Glutamatergic neuron (in vitro differentiated cells): Measurements from ENCODE around the gene ECE1. TPM values are rescaled to one million over a fixed set of nuclear protein-coding genes. Genes with fewer than 3 reads are reported as not detected.

Experiments
- DNase-seq: peaks from one replicate; pipeline ENCODE4 v3.0.0; 2022
- H3K27ac Mint-ChIP-seq: one replicate; pipeline ENCODE4 v1.8.0; 2020; ENCODE audit warnings: mild to moderate bottlenecking, mixed read lengths, inconsistent platforms; ENCODE audit not compliant: unreplicated experiment
- H3K27me3 Mint-ChIP-seq: one replicate; pipeline ENCODE4 v1.8.0; 2020; ENCODE audit warnings: mild to moderate bottlenecking, moderate library complexity, mixed read lengths, inconsistent platforms; ENCODE audit not compliant: unreplicated experiment
- H3K36me3 Mint-ChIP-seq: one replicate; pipeline ENCODE4 v1.8.0; 2020; ENCODE audit warnings: mild to moderate bottlenecking, mixed read lengths, inconsistent platforms; ENCODE audit not compliant: unreplicated experiment
- H3K4me1 Mint-ChIP-seq: one replicate; pipeline ENCODE4 v1.8.0; 2020; ENCODE audit warnings: mild to moderate bottlenecking, low read depth, mixed read lengths, inconsistent platforms; ENCODE audit not compliant: unreplicated experiment
- H3K4me3 Mint-ChIP-seq: one replicate; pipeline ENCODE4 v1.8.0; 2020; ENCODE audit warnings: mild to moderate bottlenecking, mixed read lengths, inconsistent platforms; ENCODE audit not compliant: unreplicated experiment
- H3K9me3 Mint-ChIP-seq: one replicate; pipeline ENCODE4 v1.8.0; 2020; ENCODE audit warnings: mild to moderate bottlenecking, moderate library complexity, mixed read lengths, inconsistent platforms; ENCODE audit not compliant: unreplicated experiment
- CTCF ChIP-seq: fragments of 200-600 bp; sonication (generic); IDR thresholded peaks from one replicate; pipeline ENCODE4 v1.5.0; 2021; ENCODE audit not compliant: partially characterized antibody, unreplicated experiment
- total RNA-seq: library from RNA; stranded (reverse); fragmentation: NEBNext Ultra II Directional; extraction: Animal tissue kit (Norgen Biotek cat#: 25700); gene quantifications from one replicate; pipeline ENCODE4 v1.2.1, GENCODE V29; 2021; ENCODE audit not compliant: unreplicated experiment

Gene ECE1
- total RNA-seq, 1 donor from 2014 or later = 36.1 TPM

- Mint-ChIP-seq H3K9me3 (no peaks in the 10 kb centered on the region), H3K27me3 (peaks cover 1% of the 10 kb centered on the region), H3K4me1 (peaks cover 4% of the 10 kb centered on the region), H3K27ac (no peak overlapping the region), H3K4me3 (no peak overlapping the region), H3K36me3 (no peaks in the 10 kb centered on the region)
- no peak for DNase-seq
- no peak for TF ChIP-seq CTCF
Measured at GRCh38 chr1:21268281-21269239, 21.7 kb downstream of the ECE1 start.

- no peak overlapping the region for H3K27ac Mint-ChIP-seq
- peaks cover 4% of the 10 kb centered on the region for H3K4me1 Mint-ChIP-seq
Measured at GRCh38 chr1:21267191-21268077, 22.8 kb downstream of the ECE1 start.

GRCh38 chr1:21266119-21266774 lies 24.0 kb downstream of the ECE1 start:
- H3K36me3 Mint-ChIP-seq = no peaks in the 10 kb centered on the region
- TF ChIP-seq CTCF = no peak
- no peak overlapping the region for H3K27ac Mint-ChIP-seq
- H3K4me1 Mint-ChIP-seq = peaks cover 14% of the 10 kb centered on the region
- H3K27me3 Mint-ChIP-seq = peaks cover 2% of the 10 kb centered on the region
- DNase-seq = no peak
- no peak overlapping the region for H3K4me3 Mint-ChIP-seq
- H3K9me3 Mint-ChIP-seq = peaks cover 1% of the 10 kb centered on the region

More at GRCh38 chr1:21267191-21268077, 22.8 kb downstream of the ECE1 start:
- Mint-ChIP-seq H3K27me3 (no peaks in the 10 kb centered on the region), H3K9me3 (peaks cover 1% of the 10 kb centered on the region), H3K4me3 (no peak overlapping the region), H3K36me3 (no peaks in the 10 kb centered on the region)
- TF ChIP-seq CTCF = no peak
- DNase-seq = no peak

GRCh38 chr1:21265644-21266043 lies 24.6 kb downstream of the ECE1 start:
- no peak for TF ChIP-seq CTCF
- H3K4me3 Mint-ChIP-seq = no peak overlapping the region
- no peaks in the 10 kb centered on the region for H3K36me3 Mint-ChIP-seq
- peaks cover 1% of the 10 kb centered on the region for H3K9me3 Mint-ChIP-seq
- peaks cover 19% of the 10 kb centered on the region for H3K4me1 Mint-ChIP-seq
- H3K27ac Mint-ChIP-seq = no peak overlapping the region
- DNase-seq = no peak
- H3K27me3 Mint-ChIP-seq = peaks cover 6% of the 10 kb centered on the region
